NCI-H128 (cell line): Measurements from ENCODE around the gene LPP.

Experiments
- DNase-seq: peaks from one replicate; lab custom pipeline; 2025; ENCODE audit not compliant: unreplicated experiment; lab: John Stamatoyannopoulos, UW

The LPP gene

DNA sequence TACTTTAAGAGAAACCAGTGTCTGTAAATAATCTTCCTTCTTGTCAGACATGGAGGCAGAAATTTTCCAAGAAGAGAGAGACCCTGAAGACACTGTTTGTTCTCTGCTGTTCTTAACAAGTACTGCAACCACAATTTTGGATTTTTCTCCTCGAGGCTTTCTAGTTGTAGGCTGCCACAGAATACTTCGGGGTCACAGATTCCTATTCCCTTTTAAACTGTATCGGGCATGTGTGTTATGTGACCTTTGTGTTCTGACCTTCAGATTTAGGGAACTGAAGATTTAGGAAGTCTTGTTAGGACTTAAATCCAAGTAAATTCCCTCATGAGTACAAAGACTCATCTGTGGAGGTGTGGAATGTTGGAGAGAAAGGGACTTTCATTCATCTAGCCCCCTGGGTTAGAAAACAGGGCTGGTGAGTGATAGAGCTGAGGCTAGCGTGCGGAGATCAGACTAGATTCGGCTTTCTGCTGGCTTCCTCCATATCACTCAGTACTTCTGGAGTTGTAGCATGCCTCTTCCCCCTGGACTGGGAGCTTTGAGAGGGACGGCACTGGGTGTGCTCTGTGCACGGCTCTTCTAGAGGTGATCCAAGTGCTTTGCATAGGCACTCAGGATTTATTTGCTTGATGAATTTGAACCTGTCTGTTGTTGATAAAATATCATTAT, 237.0 kb downstream of the LPP start:
- DNase-seq = no peak

DNA sequence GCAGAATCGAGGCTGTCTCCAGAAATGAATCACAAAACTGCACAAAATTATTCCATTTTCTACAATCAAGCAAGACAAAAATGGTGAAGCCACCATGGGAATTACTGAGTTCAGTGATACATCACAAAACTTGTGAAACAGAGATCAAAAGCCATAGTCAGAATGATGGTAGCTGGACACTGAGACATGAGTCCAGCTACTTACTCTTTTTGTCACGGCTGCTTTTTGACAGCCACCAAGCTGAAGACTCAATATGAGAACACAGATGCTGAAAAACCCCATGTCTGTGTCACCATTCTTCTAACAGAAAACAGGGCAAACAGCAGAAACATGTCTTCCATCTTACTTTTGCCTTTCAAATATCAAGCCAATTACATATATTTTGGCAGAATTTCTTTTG, 237.6 kb downstream of the LPP start:
- no peak for DNase-seq

DNA sequence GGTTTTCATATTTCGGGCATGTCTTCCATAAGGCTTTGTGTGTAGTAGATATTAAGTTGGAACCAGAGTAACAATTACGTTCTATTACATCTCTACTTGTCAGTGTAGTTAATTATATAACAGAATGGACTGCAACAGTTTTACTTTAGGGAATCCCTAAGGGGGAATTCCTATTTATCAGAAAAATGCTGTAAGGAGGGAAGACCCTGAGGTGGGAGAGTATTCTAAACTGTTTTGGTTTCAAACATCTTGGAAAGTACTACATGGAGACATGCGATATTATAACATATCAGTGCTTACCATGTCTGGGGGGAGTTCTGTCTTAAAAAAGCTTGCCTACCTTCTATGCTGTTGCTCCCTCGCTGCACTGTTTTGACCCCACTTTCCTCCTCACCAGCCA, 238.1 kb downstream of the LPP start:
- DNase-seq = no peak

DNA sequence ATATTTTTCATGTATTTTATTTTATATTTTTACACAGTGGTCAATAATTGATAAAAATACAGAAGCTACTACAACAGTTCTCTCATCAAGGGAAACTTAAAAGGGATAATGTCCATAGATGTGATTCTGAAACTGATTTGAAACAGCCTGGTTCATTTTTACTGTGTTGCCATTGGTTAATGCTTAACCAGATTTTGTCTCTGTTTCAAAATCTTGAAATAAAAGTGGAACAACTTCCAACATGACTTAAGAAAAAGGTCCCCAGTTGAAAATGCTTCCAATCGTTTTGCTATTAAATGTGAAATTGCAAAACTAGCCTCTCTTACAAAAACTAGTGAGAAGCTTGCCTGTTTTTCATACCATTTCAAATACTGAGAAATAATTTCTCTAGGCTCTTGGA, 240.7 kb downstream of the LPP start:
- no peak for DNase-seq

DNA sequence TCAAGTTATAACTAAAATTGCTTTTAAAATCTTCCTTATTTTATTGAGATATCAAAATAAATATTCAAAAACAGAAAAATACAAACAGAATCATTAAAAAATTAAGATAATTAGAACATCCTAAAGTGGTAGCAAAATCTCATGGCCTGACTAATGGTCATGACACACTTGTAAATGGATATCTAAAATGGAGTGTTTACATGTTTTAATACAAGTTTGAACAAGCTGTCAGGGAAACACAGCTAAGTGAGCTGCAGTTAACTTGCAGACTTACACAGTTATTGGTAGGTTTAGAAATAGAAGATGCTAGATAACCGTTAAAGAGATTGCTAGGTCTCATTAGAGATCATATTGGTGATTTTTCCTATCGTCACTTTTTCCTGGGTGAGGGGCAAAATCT, 242.3 kb downstream of the LPP start:
- no peak for DNase-seq

DNA sequence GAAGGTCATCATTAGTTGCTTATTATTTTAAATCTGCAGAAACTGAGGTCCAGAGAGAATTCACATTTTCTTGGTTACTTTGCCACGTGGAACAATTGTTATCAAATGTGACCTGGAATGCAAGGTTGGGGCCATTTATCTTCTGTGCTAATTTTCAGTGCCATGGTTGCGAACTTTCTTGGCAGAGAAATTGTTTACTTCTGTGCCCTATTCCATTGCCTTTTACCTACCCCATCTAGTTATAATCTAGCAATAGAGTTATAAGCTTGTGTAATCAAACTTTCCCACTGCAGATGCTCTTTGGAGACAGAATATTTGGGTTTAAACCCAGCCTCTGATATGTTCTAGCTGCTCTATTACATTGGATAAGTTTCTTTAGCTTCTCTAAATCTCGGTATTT, 242.9 kb downstream of the LPP start:
- DNase-seq = no peak

DNA sequence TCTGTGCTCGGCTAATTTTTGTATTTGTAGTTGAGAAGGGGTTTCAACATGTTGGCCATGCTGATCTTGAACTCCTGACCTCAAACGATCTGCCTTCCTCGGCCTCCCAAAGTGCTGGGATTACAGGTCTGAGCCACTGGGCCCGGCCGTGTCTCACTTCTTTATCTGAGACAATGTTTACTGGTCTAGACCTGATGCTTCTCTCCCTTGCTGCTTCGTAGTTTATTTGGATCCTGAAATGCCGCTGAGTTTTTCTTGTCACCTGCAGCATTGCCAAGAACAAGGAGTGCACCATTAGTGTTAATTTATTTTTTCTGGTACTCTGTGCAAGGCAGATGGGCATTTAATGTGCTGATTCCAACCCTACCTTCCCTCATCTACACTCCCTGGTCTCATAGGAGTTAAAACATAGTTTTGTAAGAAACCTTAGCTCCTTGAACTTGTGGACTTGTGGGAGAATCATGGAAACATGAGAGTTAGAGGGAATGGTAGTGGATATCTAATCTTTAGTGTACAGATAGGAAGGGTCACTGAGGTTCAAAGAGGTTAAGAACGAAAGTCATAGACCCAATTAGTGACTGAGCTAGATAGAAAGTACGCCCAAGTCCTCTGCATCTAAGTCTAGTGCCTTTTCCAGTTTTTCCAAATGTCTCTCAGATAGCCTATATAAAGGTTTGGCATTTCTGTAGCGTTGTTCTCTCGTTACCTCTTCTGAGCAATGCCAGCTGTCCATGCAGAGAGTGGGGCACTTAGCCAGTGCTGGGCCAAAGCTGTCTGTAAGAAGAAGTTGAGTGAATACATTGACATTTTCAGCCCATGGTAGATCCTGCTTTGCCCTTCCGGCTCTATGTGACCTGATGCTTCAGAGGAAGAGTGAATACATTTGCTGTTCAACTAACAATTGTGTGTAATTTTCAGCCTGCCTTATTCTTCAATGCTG, 244.1 kb downstream of the LPP start:
- DNase-seq = no peak

DNA sequence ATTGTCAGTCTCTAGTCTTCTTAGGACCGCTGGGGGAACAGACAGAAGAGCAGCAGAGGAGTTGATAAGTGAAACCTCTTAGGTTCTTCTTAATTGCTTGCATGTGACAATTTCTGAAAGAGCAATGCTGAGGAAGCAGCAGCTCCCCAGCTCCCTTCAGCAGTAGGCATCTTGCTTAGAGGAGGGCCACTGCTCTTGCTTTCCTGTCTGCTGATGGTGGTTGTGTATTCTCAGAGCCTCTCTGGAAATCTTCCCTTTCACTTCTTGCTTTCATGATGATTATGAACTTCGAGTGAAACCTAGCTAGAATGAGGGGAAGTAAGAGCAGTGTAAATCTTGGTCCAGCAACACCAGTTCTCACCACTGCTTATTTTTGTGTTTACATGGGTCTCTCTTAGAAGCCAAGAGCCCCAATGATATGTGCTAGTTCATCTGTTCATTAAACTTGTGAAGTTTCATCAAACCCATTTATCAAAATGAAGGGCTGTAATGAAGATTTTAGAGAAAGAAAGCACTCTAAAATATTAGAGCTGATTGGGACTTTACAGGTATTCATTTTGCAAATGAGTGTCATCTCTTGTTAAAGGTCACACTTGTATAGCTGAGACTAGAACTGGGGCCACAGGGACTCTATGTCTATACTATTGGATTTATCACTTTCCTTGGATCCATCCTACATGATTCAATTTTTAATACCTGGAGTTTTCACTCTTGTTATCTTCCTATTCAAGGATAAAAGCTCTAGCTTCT, 246.7 kb downstream of the LPP start:
- DNase-seq = no peak

DNA sequence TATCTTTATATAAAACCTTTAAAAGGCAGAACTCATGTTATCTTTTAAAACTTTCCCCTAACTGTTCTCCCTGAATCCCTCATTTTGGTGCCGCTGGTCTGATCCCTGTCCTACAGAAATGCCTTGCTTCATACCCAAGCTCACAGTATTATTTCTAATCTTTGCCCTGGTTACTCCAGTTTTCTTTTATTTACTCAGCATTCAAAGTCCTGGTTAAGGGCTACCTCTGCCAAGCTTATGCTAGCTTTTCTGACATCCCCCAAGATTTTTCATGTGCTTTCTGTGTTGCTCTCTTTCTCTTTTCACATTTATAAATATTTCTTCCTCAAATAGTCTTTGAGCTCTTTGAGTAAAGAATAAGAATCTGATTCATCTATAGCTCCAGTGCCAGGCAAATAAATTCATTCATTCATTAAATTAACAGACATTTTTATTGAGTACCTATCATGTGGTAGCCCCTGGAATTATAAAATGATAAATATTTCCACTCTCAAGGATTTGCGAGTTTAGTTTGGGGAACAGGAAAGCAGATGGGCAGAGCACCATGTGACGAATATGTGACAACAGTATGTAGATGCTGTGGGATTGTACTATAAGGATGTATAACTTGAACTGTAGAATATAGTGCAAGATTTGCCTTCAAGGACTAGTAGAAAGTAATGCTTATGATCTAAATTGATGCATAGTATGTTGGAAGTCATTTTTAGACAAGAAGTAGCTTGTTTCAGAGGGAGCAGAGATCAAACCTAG, 247.5 kb downstream of the LPP start:
- DNase-seq = no peak

DNA sequence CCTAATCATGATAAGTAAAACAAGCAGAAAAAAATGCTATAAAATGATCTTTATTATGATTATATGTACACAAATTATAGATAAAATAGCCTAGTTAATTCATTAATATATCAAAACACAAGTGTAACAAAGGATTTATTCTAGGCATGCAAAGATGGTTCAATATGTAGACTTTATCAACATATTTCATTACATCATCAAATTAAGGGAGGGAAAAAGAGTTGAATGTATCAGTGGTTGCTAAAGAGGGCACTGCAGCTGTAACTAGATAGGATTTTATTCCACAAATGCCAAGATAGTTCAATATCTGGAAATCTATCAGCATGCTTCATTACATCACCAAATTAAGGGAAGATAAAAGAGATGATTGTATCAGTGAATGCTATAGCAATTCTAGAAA, 248.3 kb downstream of the LPP start:
- DNase-seq = no peak

DNA sequence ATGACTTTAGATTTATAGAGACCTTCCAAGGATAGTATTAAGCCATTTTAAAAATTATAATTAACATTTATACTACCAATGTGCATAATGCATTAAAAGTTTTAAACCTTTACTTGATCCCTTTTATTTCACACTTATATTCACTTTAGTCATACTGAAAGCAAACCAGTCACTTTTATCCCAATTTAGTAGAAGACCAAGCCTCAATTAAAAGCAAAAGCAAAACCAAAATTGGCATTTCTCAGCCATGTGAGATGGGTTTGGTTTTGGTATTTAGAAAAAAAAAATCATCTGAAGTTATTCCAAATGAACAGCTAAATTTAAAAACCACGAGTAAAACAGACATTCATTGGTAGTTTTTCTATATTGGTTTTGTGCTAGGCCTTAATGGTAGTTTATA, 249.4 kb downstream of the LPP start:
- no peak for DNase-seq

DNA sequence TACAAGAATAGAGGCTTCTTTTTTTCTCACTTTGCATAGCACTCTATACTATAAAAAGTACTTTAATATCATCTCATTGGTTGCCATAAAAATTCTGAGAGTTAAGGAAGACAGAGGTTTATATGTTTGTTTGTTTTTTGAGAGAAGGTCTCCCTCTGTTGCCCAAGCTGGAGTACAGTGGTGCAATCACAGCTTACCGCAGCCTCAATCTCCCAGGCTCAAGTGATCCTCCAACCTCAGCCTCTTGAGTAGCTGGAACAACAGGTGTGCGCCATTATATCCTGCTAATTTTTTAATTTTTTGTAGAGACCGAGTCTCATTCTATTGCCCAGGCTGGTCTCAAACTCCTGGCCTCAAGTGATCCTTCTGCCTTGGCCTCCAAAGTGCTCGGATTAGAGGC, 250.2 kb downstream of the LPP start:
- DNase-seq = no peak

DNA sequence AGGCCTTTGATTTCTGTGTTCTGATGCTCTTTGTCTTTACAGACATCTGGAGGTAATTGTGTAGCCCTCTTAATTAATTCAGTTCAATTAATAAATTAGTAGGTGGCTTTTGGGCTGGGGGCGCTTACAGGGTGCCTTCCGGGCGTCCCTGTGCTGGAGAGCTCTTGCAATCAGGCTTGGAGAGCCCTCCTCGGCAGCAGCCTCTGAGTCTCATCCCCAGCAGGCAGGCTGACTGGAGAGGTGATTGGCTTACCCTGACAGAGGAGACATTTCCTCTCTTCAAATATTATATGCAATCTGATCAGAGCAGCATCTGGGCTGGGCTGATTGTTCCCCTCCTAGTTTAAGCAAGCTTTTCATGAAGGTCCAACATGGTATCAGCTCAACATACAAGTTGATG, 250.7 kb downstream of the LPP start:
- DNase-seq = no peak

DNA sequence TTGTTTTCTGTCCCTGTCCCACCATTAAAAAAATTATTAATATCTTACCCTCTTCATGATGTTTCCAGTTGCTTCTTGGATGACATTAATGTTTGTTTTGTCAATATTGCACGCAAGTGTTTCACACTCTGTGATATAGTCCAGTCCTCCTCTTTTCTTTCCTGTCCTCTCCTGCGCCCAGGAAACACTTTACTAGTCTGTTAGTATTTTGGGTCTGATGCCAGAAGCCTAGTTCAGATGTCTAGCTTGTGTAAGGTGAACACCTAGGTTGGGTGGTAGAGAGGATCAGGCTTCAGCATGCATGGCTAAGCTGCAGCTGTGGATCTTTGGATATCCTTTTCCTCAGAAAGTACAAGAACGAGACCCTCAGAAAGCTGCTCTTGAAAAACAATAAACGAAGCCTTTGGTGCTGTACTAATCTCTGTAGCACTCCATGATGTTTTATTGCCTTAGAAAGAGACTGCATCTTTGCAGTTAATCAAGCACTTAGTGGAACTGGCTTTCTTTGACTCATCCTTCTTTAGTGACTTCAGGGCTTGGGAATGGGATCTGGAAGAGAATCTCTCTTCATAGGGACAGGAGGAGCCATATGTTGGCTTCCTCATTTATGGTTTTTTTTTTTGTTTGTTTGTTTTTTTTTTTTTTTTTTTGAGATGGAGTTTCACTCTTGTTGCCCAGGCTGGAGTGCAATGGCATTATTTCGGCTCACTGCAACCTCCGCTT, 253.4 kb downstream of the LPP start:
- DNase-seq = no peak

DNA sequence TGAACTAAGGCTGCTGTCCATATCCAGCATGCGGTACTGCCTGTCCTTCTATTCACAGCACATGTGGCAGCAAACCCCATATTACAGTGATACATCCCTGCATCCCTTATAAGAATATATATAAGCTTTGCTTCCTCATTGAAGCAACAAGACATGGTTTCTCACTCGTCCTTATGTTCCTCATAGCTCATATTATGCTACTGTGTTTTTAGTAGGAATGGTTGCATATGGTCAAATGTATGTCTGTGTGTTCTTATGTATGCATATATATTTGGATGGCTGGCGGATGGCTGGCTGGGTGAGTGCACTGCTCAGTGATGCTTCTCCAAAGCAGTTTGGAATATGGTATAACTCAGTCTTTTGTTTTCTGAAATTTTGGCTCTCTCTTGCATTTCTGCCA, 254.9 kb downstream of the LPP start:
- DNase-seq = no peak

DNA sequence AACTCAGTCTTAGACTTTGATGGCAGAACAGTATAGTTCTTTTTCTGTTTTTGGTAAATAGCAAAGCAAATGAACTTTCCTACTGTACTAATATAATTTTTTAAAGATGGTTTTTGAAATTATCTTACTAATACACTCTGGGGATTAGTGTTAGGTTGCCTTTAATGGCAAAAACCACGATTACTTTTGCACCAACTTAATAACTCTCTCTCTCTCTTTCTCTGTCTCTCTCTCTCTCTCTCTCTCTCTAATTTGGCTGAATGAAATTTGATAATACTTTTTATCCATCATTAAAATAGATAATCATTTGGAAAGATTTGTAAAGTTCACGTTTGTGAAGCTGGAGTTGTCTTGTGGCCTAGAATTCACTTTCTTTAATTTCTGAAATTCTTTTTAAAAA, 257.8 kb downstream of the LPP start:
- DNase-seq = no peak

DNA sequence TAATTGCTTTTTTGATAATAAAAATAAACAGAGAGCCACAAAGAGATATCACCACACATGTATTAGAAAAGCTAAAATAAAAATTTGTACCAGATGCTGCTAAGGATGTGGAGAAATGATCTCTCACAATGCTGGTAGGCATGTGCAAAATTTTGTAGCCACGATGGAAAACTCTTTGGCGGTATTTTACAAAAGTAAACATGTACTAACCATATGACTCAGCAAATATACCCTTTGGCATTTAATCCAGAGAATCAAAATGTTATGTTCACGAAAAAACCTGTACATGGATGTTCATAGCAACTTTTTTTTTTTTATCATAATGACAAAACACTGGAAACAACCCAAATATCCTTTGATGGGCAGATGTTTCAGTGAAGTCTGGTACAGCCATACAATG, 261.2 kb downstream of the LPP start:
- no peak for DNase-seq

DNA sequence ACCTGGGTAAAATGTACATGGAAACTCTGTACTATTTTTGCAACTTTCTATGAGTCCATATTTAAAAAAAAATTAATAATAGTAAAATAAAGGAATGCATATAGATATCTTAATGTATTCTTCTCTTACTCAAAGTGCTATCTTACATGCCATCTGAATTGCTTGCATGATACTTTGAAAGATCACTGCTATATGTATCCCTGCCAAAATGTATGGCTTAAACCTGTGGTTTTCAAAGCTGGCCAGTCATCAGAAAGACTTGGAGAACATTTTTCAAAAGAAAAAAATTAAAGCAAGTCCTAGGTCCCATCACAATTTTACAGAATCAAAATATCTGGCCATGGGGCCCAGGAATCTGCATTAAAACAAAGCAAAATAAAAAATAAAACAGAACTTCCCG, 262.1 kb downstream of the LPP start:
- no peak for DNase-seq

DNA sequence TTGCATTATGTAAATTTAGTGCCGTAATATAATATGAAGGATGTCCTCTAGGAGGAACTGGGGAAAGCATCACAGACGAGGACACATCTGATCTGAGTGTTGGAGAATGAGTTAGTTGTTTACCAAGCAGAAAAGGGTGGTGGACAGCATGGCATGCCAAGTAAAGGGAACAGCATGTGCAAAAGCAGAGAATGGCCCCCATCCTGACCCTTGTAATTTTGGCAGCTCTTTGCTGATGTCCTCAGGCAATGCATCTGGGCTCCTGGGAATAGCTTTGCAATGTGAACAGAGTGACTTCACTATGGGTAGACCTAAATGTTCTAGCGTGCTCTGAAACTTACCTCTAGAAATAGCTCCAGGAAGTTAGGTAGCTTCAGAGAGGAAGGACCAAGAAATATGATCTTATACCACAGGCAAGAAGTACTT, 263.3 kb downstream of the LPP start:
- DNase-seq = no peak

DNA sequence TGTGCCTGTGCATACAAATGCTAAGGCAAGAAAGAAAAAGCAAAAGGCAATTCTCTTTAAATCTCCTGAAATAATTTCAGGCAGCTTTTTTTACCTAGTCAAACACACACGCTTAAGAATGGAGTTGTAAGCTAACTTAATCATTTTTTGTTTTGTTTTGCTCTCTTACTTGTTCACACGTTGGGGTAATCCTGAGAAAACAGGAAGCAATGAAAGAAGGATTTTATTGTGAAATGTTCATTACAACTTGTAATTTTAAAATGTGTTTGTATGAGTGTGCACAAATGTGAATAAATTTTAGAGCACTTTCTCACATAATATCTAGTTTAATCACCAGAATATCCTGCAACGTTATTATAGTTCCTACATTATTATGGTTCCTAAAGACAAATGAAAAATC, 263.8 kb downstream of the LPP start:
- no peak for DNase-seq
